ENCODE measurements around the gene BACH2.

Gene BACH2

DNA sequence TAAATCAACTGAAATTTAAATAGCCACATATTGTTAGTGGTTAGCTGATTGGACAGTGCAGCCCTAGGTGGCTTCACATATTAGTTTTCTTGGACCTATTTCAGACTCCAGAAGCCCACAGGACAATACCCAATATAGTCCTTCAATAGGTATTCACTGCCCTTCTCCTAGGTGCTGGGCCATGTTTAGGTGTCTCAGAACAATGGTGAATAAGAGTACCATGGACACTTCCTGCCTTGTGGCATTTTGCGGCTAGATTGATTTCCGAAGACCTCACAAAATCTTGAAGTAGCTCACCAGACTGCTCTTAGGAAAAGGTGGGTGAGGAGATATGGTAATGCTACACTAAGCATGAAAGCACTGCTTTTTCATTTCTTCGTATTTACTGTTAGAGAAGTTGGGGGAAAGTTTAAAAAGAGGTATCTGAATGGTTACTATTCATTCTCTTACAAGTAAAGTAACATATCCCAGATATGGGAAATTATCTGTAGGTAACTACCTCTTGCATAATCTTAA is 203.0 kb downstream of the BACH2 start:
- no peak for DNase-seq (ENCODE audit: low spot score)

- DNase-seq (ENCODE audit: low spot score): no peak
Observed at GRCh38 chr6:90090866-90091265, 205.8 kb downstream of the BACH2 start.

- peak; percentile 45 for DNase-seq (ENCODE audit: low spot score)
Observed at GRCh38 chr6:90088009-90088408, 208.6 kb downstream of the BACH2 start.

GRCh38 chr6:90087106-90087833 is 209.4 kb downstream of the BACH2 start:
- DNase-seq (ENCODE audit: low spot score): no peak

DNA sequence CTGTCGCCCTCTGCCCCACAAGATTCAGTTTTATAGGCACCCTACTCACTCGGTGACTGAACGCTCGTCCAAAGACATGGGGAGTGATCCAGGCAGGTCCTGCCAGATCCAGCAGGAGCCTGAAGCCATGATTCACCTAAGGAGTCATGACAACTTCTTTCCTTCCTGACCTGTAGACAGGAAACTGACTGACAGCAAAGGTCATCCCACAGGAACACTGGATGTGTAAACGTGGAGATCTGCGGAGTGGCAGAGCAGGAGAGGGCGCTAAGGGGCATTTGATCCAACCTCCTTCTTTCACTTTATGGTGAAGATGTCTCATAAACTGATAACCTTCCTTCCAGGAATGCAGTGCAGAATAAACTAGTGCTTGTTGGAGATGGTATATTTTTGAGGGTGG is 210.1 kb downstream of the BACH2 start:
- DNase-seq (ENCODE audit: low spot score): no peak

DNA sequence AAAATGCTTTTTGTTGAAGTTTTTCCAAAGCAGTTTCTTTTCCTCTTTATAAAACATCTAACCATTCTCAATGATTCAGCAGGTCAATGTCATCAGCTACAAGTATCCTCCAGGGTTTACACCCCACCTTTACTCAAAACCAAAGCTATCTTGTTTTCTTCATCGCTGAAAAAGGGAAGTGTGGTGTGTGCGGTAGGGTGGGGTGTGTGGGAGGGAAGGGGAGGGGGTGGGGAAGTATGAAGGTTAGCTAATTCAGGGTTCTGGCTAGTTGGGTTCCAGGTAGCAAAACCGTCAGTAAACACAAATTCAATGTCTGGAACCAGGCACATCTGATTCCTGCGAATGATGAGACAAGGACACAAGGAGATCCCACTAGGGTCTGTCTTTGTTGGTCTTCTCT is 212.8 kb downstream of the BACH2 start:
- no peak for DNase-seq (ENCODE audit: low spot score)

- no peak for DNase-seq (ENCODE audit: low spot score)
Observed at GRCh38 chr6:90082847-90083246, 213.8 kb downstream of the BACH2 start.

DNA sequence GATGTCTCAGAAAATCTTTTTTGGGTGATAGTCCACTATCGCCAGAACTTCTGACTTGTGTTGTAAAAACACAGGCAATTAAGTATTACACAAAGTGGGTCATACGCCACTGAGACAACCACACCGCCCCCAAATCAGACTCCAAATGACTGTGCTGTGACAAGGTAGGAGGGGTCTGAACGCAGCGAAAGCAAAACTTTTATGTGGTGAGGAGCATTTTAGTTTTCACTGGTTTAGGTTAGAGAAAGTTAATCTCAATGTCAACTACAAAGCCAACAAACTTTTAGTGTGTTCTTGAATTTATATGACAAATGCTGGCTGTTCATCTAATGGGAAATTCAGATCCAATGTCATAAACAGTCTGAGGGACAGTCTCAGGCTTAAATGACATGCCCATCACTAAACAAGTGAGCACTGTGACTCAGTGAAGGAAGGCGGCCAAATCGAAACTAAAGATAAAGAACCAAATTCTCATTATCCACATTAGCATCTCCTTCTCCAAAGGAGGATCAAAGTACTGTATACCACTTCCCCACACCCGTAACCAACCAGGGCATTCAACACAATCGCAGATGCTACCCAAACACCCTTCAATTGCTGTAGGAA is 215.7 kb downstream of the BACH2 start:
- no peak for DNase-seq (ENCODE audit: low spot score)

DNA sequence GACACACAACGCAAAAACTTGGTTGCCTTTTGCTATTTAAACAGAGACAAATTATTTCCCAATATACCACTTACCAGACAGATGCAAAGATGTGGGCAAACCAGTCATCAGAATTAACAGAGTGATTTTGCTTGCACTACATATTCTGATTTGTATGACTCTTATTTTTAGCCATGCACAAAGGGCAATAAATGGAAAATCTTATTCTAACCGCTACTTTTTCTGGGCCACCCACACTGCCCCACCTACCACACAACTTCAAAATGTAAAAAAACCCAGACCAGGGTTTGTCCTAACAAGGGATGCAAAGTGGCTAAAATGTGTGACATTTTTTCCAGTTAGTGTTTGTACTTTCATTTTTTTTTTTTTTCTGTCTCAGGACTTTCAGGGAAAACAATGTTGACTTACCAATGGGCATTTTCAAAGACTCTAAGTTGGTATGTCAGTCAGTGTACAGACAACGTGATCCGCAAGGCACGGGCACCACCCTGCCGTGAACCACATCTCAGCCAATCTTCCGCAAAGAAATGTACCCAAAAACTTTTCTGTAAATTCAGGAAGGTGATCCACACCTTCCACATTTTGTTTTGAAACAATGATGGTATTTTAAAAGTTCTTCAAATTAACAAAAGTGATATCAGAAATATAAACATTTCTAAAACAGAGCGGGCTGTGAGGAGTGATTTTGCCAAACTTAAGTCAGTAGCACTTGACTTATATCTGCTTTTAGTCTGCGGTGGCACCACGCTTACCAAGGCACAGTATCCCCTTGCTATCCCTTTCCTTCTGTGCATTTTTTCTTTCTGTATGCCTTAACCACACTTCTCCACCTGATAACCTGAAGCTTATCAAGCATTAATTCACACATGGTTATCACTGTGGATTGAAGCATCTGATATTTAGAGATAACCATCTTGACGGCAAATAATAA is 216.8 kb downstream of the BACH2 start:
- no peak for DNase-seq (ENCODE audit: low spot score)

DNA sequence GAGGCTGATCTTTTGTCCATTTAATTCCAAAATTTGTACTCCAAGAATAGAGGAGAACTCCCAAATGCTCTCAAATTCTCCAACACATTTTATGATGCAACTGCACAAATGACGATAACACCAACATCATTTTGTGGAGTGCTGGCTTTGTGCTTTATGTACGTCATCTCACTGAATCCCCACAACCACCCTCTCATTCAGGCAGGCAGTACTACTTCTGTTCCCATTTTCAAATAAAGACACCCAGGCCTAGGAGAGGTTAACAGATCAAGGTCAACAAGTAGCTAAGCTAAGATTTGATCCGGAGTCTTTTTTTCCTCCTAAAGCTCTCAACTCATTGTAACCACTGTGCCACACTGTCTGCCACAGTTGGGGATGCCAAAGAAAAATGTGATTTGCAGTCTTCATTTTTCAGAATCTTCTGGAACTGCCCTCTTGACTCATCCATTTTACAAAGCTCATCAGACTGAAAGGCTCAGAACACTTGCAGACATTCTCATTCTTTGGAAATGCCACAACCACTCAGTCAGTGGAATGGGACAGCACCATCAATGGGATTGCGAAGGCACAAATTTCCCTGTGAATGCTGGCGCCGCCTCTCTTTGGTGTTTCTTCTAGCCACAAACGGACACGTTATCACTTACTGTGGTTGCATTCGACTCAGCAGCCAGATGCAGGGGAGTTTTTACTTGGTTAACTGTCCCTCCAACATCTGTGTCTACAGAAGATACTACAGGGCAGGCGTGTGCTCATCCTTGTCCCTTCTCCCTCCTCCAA is 217.9 kb downstream of the BACH2 start:
- no peak for DNase-seq (ENCODE audit: low spot score)

DNA sequence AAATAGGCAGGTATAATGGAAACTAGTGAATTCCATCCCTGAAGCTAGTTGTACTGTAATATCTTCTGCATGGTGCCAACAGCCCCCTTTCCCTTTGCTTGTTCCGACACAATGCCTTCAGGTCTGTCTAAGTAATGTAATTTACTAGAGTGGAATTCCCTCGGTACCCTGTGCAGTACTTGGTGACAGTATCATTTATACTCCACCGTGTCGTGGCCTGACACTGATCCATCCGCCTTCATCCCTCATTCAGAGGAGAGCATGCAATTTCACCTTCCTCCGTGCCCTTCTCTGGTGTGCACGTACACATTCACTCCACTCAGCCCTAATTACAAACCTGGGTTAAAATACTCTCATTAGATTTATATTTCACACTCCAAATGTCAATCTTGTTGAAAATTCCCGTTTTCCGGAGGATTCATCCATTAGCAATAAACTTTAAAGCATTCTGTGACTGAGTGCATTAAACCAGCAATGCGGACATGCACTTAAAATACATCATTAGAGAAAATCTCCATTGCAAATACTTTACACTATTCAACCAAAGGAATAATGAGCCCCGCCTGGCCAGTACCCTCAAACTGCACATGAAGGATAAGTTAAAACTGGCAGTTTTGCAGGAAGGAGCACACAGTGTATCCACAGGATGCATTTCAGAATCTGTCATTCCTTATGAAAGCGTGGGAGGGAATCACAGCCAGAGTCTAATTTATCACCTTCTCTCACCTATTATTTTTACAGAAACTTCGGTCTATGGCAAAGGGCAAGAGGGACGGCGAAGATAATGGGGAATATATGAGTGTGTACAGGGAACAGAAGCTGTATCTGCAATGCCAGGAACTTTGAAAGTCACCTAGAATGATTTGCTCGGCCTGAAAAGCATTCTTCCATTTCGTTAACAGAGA is 219.9 kb downstream of the BACH2 start:
- DNase-seq (ENCODE audit: low spot score): no peak

DNA sequence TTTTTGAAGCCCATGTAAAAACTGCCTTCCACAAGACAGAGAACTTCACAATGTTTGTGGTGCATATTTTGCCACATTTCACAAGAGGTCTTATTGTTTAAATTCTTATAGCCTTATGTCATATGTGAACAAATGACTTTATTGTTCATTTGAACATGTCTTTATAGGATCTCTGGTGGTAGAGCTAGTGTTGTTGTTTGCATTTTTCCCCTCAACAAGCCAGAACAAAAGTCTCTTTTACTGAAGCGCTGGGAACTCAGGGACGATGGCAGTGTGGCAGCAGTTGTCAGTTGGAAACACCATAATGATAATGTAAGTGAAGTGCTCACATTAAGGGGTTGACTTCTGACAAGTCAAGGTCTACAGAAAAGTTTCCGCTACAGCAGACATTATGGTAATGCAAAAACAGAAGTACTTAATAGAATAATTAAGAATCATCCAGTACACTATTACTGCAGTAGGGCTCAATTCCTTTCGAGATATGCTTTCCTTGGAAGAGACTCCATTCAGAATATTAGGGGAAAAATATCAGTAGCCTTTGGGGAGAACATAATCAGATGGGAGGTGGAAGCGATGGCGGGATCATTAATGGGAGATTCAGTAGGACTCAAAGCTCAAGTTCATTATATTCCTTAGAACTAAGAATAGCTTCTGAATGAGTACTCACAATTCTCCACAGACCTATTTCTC is 222.3 kb downstream of the BACH2 start:
- peak; percentile 49 for DNase-seq (ENCODE audit: low spot score)

DNA sequence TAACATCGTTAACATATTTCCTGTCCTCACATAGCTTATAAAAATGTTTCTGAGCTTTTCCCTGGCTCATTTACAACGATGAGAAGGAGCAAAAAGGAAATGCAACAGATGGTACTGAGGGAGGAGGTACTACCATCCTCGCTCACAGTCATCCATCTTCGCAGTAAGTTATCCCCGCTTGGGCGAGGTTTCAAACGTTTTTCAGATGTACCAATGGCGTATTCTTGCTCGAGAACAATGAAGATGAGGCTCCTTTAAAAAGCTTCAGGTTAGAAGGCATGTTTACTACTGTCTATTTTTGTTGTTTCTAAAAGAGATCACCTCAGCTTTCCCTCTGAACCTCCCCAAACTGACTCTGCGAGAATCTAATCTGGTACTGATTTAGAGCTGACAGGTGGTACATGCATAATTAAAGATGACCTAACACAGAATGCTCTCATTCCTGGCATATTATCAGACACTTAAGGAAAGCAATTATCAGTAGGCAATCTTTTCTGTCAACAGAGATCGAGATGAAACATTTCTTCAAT is 223.6 kb downstream of the BACH2 start:
- no peak for DNase-seq (ENCODE audit: low spot score)

DNA sequence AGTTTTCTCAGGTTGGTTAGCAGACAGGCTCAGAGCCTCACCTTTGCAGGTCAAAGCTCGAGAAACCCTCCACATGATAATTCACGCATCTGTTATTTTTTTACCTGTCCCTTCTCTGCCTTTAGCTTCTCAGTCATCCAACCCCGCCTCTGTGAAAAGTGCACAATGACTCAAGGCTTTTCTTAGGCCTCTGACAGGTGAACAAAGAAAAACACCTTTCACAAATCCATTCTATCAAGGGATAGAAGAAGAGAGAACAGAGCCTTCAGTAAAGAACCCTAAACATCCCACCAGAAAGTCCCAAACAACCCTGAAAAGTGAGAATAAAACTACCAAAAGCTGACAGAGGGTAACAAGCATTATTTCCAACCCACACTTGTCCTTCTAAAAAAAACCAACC is 224.1 kb downstream of the BACH2 start:
- DNase-seq (ENCODE audit: low spot score): no peak

DNA sequence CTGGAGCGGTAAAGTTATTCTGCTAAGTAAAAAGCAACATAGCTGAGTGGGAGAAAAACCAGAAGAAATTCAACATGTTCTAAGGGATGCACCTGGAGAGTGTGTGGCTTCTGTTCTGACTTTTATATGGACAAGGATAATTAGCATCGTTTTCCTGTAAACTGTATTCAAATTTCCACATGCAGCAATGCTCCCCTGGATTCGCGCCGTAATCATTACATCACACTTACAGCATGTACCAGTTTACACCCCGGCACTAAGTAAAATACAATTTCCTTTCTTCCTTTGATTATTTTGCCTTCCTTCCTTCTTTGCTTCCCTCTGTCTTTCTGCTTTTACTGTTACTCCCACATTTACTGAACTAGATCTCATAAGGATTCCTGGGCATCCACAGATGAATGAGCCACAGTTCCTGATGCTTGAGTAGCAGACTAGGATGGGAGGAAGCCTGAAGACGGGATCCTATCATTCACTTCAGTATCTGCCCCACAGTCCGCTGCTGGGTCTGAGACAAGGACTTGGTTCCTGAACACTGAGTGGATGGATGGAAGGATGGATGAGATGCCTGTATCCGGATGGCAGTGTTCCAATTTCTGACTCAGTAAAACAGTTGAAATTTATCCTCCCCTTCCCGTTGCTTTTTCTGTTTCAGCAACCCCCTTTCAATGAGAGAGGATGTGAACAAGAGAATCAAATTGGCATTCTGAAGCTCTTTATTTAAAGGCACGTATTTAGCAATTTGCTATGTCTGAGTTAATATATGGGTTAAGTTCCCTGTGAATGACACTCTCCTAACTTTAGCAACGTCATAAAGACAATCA is 227.7 kb downstream of the BACH2 start:
- no peak for DNase-seq (ENCODE audit: low spot score)

DNA sequence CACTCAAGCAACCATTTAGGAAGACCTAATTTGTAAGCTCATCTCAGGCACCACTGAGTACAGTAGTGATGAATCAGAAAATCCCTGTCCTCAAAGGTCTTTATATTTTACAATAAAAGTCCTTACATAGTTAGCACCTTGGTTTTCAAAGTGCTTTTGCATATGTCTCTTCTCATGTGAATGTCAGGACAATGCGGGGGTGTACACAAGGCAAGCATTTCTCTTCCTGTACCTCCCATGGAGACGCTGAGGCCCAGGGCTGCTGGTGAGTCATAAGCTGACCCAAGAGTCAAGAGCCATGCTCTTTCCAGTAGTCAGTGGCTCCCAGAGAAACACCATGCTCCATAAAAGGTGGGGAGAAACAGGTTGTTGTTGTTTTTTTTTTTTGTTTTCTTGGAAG is 228.4 kb downstream of the BACH2 start:
- DNase-seq (ENCODE audit: low spot score): peak; percentile 66

DNA sequence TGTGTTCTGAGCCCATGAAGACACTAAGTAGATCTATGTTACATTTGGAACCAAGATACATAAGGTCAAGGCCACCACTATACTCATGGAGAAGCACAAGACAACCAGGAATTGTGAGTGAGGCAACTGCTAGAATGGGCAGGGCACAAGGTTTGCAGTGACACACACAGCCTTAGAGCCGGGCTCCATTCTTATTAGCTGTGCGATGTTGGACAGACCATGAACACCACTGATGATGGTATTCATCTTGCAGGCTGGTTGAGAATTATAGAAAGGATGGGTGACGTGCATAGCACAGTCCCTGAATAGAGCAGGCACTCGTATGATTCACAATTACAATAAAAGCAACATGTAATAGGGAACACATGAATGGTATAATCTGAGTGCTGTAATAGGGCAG is 229.9 kb downstream of the BACH2 start:
- no peak for DNase-seq (ENCODE audit: low spot score)

DNA sequence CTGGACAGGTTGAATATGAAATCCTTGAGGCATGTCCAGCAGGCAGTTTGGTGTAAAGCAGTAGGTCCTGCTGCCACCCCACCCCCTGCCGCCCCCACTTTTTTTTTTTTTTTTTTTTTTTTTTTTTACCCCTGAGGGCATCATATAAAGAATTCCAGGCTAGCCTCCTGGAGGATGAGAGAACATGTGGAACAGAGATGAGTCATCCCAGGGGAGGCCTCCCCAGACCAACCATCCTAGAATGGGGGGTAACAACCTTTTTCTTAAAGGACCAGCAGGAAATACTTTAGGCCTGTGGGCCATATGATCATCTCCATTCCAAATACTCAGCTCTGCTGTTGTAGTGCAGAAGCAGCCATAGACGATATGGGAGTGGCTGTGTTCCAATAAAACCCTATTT is 231.5 kb downstream of the BACH2 start:
- DNase-seq (ENCODE audit: low spot score): no peak

- DNase-seq (ENCODE audit: low spot score): no peak
Observed at GRCh38 chr6:90062667-90063066, 234.0 kb downstream of the BACH2 start.
